ENCODE measurements around the gene TRAPPC2L. TPM values are rescaled to one million over a fixed set of nuclear protein-coding genes. Genes with fewer than 3 reads are reported as not detected.

Gene TRAPPC2L
- total and polyA plus RNA-seq, 10 of the 15 experiments (the other 5 are each of a cell fraction or from before 2014, with no cell fraction given): 56.3 to 363 (median 118) TPM

DNA sequence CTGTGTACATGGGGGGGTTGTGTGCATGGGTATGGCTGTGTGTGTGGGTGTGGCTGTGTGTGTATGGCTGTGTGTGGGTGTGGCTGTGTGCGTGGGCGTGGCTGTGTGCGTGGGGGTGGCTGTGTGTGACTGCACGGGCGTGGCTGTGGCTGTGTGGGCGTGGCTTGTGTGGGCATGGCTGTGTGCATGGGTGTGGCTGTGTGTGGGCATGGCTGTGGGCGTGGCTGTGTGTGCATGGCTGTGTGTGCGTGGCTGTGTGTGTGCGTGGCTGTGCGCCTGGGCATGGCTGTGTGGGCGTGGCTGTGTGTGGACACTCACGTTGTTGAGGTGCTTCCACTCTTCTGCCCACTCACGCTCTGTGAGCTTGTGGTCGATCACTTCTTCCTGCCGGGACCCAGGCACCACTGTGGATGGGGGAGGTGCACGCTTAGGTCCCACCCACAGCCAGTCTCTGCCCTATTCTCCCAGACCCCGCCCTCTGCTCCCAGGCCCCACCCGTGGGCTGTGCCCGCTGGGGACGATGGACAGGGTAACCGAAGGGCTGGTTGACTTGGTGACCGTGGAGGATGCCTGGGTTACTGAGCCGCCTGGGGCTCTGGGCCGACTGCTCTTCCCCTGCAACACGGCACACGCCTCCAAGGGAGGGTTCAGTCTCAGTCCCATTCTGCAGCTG is 25.6 kb downstream of the TRAPPC2L start:
- Histone ChIP-seq H3K27me3 (replicated peaks in 1 of 2; ENCODE audit: control insufficient read depth in 2 of 2, insufficient read depth in 2 of 2, low read length in 1 of 2) (no peaks in the 10 kb centered on the region), H3K27ac (ENCODE audit: control insufficient read depth, insufficient read depth) (no peak overlapping the region), H3K9ac (ENCODE audit: control insufficient read depth, insufficient read depth, low read length) (no peak overlapping the region), H2AFZ (ENCODE audit: control insufficient read depth, low read depth, low read length) (no peak overlapping the region), H3K79me2 (ENCODE audit: control insufficient read depth, insufficient read depth, low read length) (no peaks in the 10 kb centered on the region), H4K20me1 (ENCODE audit: control insufficient read depth, insufficient read depth) (no peaks in the 10 kb centered on the region), H3K4me2 (ENCODE audit: control insufficient read depth, insufficient read depth) (no peak overlapping the region), H3K4me3 (no peak overlapping the region), H3K9me3 (replicated peaks; ENCODE audit: control insufficient read depth, insufficient read depth, low read length) (no peaks in the 10 kb centered on the region), H3K36me3 (ENCODE audit: control insufficient read depth in 2 of 2, insufficient read depth in 2 of 2, low read length in 1 of 2) (peaks cover 2 to 4% of the 10 kb centered on the region in 2 experiments; a peak in 3 of 4 replicates), H3K4me1 (ENCODE audit: control insufficient read depth, insufficient read depth, low read length) (no peaks in the 10 kb centered on the region)
- 93% methylated on average over 23 of the region's 26 CpGs for WGBS (ENCODE audit: insufficient coverage, insufficient replicate concordance, low lambda C conversion rate, missing lambda C conversion rate)
- TF ChIP-seq ZZZ3 (IDR thresholded peaks at IDR 0.05; ENCODE audit: control insufficient read depth, insufficient read length, low read depth): no peak
- TF ChIP-seq IRF3 (IDR thresholded peaks at IDR 0.05): no peak
- TF ChIP-seq ATF7 (IDR thresholded peaks at IDR 0.05; ENCODE audit: low read depth): peak; percentile 30; the same call in 1 of the 2 replicates
- TF ChIP-seq, protein P1, sequence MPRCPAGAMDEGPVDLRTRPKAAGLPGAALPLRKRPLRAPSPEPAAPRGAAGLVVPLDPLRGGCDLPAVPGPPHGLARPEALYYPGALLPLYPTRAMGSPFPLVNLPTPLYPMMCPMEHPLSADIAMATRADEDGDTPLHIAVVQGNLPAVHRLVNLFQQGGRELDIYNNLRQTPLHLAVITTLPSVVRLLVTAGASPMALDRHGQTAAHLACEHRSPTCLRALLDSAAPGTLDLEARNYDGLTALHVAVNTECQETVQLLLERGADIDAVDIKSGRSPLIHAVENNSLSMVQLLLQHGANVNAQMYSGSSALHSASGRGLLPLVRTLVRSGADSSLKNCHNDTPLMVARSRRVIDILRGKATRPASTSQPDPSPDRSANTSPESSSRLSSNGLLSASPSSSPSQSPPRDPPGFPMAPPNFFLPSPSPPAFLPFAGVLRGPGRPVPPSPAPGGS (IDR thresholded peaks at IDR 0.05; ENCODE audit: borderline replicate concordance, insufficient read depth, low read depth, low read length, poor library complexity, severe bottlenecking): peak; percentile 78
- TF ChIP-seq, protein P2, sequence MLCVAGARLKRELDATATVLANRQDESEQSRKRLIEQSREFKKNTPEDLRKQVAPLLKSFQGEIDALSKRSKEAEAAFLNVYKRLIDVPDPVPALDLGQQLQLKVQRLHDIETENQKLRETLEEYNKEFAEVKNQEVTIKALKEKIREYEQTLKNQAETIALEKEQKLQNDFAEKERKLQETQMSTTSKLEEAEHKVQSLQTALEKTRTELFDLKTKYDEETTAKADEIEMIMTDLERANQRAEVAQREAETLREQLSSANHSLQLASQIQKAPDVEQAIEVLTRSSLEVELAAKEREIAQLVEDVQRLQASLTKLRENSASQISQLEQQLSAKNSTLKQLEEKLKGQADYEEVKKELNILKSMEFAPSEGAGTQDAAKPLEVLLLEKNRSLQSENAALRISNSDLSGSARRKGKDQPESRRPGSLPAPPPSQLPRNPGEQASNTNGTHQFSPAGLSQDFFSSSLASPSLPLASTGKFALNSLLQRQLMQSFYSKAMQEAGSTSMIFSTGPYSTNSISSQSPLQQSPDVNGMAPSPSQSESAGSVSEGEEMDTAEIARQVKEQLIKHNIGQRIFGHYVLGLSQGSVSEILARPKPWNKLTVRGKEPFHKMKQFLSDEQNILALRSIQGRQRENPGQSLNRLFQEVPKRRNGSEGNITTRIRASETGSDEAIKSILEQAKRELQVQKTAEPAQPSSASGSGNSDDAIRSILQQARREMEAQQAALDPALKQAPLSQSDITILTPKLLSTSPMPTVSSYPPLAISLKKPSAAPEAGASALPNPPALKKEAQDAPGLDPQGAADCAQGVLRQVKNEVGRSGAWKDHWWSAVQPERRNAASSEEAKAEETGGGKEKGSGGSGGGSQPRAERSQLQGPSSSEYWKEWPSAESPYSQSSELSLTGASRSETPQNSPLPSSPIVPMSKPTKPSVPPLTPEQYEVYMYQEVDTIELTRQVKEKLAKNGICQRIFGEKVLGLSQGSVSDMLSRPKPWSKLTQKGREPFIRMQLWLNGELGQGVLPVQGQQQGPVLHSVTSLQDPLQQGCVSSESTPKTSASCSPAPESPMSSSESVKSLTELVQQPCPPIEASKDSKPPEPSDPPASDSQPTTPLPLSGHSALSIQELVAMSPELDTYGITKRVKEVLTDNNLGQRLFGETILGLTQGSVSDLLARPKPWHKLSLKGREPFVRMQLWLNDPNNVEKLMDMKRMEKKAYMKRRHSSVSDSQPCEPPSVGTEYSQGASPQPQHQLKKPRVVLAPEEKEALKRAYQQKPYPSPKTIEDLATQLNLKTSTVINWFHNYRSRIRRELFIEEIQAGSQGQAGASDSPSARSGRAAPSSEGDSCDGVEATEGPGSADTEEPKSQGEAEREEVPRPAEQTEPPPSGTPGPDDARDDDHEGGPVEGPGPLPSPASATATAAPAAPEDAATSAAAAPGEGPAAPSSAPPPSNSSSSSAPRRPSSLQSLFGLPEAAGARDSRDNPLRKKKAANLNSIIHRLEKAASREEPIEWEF (IDR thresholded peaks at IDR 0.05; ENCODE audit: insufficient replicate concordance, low read depth, low read length): no peak
- TF ChIP-seq EGR1 (IDR thresholded peaks at IDR 0.05; ENCODE audit: borderline replicate concordance in 1 of 2, low read depth in 2 of 2, low read length in 2 of 2): peak; percentile 34 to 74; a peak in 2 of 3 replicates
- peak; percentile 80 for TF ChIP-seq HDGF (IDR thresholded peaks at IDR 0.05)
- no TSS peak for BruUV-seq (replicated peaks)
- ChIA-PET CTCF (no interaction called here), POLR2A (no interaction called here), SMC1A (ENCODE audit: uncharacterized antibody, unreplicated experiment) (no interaction called here), RAD21 (ENCODE audit: unreplicated experiment) (no interaction called here)
- in situ Hi-C loops (cut with MboI) (no loop called here), intact Hi-C loops (cut with micrococcal nuclease; ENCODE audit: unreplicated experiment) (no loop called here)
- ATAC-seq (peak; percentile 59), DNase-seq (ENCODE audit: low read depth, low spot score) (no peak), FAIRE-seq (no peak)

Measured in GM12878 (cell line).